H1 (cell line): ENCODE results near the gene VGF. TPM values are rescaled to one million over a fixed set of nuclear protein-coding genes. Genes with fewer than 3 reads are reported as not detected.

Experiments
- CTCF ChIA-PET: fragments of 300-600 bp; sonication (Branson Sonifier 250); formaldehyde crosslinking; loops from one replicate; lab custom pipeline; 2021; ENCODE audit not compliant: partially characterized antibody; lab: Charles Lee
- POLR2A ChIA-PET: fragments of 300-600 bp; sonication (Branson Sonifier 250); formaldehyde crosslinking; loops from one replicate; lab custom pipeline; 2021; ENCODE audit warnings: inconsistent platforms; ENCODE audit not compliant: partially characterized antibody; lab: Charles Lee
- DNase-seq, 2 experiments: peaks; one replicate each; pipeline versions ENCODE4 v3.0.0 to v3.0.0-alpha.2; 2010 to 2022; ENCODE audit warnings: low spot score in 2 of 2, low read depth in 1 of 2, mixed read lengths in 1 of 2
- FAIRE-seq: peaks from 2 replicates; lab custom pipeline; 2011; peaks lifted over from hg19 to GRCh38; lab: Jason Lieb, UNC
- H2AFZ ChIP-seq: 2 replicates; pipeline ENCODE4 v1.8.1; 2012; ENCODE audit warnings: low read length, inconsistent platforms
- H2AK5ac ChIP-seq: 2 replicates; pipeline ENCODE4 v1.6.1; 2013; ENCODE audit warnings: low read depth, low read length
- H2BK120ac ChIP-seq: replicated peaks from 2 replicates; pipeline ENCODE3; 2013; ENCODE audit warnings: low read depth, low read length, inconsistent platforms
- H2BK12ac ChIP-seq: 2 replicates; pipeline ENCODE4 v1.6.1; 2013; ENCODE audit warnings: low read depth, low read length
- H2BK15ac ChIP-seq: 2 replicates; pipeline ENCODE4 v1.6.1; 2013; ENCODE audit warnings: low read length
- H2BK20ac ChIP-seq: 2 replicates; pipeline ENCODE4 v1.6.1; 2013; ENCODE audit warnings: low read length
- H2BK5ac ChIP-seq: 2 replicates; pipeline ENCODE4 v1.6.1; 2013; ENCODE audit warnings: low read depth, low read length
- H3K14ac ChIP-seq: 2 replicates; pipeline ENCODE4 v1.6.1; 2013; ENCODE audit warnings: inconsistent platforms; ENCODE audit not compliant: insufficient read length
- H3K18ac ChIP-seq: 2 replicates; pipeline ENCODE4 v1.6.1; 2013; ENCODE audit warnings: low read length; ENCODE audit errors: extremely low read depth
- H3K23ac ChIP-seq: 2 replicates; pipeline ENCODE4 v1.6.1; 2013; ENCODE audit warnings: inconsistent platforms; ENCODE audit not compliant: insufficient read length
- H3K23me2 ChIP-seq: 2 replicates; pipeline ENCODE4 v1.6.1; 2013; ENCODE audit warnings: low read depth, low read length
- H3K27ac ChIP-seq: 2 replicates; pipeline ENCODE4 v1.6.1; 2011; ENCODE audit warnings: low read depth, low read length, inconsistent platforms
- H3K27me3 ChIP-seq, 4 experiments: replicated peaks in 1 of 4; 1 replicate in 1 of 4; 2 replicates in 3 of 4; pipeline versions ENCODE4 v1.6.1 to v1.8.1; 2011 to 2013; ENCODE audit warnings: low read length in 3 of 4, mild to moderate bottlenecking in 3 of 4, inconsistent platforms in 2 of 4, mixed read lengths in 2 of 4, moderate library complexity in 1 of 4; ENCODE audit not compliant: control insufficient read depth in 3 of 4, insufficient read depth in 3 of 4; ENCODE audit errors: extremely low read depth in 1 of 4
- H3K36me3 ChIP-seq, 4 experiments: 2 replicates each; pipeline versions ENCODE4 v1.6.1 to v1.8.1; 2011 to 2013; ENCODE audit warnings: mild to moderate bottlenecking in 4 of 4, low read length in 3 of 4, moderate library complexity in 2 of 4, control low read depth in 1 of 4, inconsistent platforms in 1 of 4; ENCODE audit not compliant: insufficient read depth in 4 of 4, control insufficient read depth in 2 of 4
- H3K4ac ChIP-seq: replicated peaks from 2 replicates; pipeline ENCODE3; 2013; ENCODE audit warnings: low read length, low read depth, mixed read lengths, inconsistent platforms; ENCODE audit not compliant: insufficient read length
- H3K4me1 ChIP-seq, 4 experiments: replicated peaks in 1 of 4; 1 replicate in 1 of 4; 2 replicates in 3 of 4; pipeline versions ENCODE4 v1.6.1 to v1.8.1; 2011 to 2013; ENCODE audit warnings: low read length in 3 of 4, inconsistent platforms in 2 of 4, mixed read lengths in 1 of 4; ENCODE audit not compliant: insufficient read depth in 4 of 4, control insufficient read depth in 3 of 4
- H3K4me2 ChIP-seq, 2 experiments: 2 replicates each; pipeline versions ENCODE4 v1.6.1 to v1.8.1; 2011 to 2013; ENCODE audit warnings: low read depth in 2 of 2, low read length in 2 of 2, control low read depth in 1 of 2, inconsistent platforms in 1 of 2, mild to moderate bottlenecking in 1 of 2; ENCODE audit not compliant: insufficient read depth in 1 of 2
- H3K4me3 ChIP-seq, 4 experiments: fragments of 200-600, 300-600 bp in 1 of 4; sonication (generic), shearing (Covaris generic), sonication (Bioruptor Twin) in 1 of 4; 2 replicates each; pipeline versions ENCODE4 v1.5.1 to v1.8.1; 2011 to 2016; ENCODE audit warnings: low read length in 4 of 4, low read depth in 3 of 4, control low read depth in 2 of 4, inconsistent platforms in 2 of 4, mild to moderate bottlenecking in 2 of 4, mixed read lengths in 1 of 4, moderate library complexity in 1 of 4; ENCODE audit not compliant: insufficient read depth in 2 of 4; ENCODE audit errors: extremely low read depth in 1 of 4
- H3K56ac ChIP-seq: replicated peaks from 2 replicates; pipeline ENCODE3; 2013; ENCODE audit warnings: low read depth, mild to moderate bottlenecking, mixed read lengths, low read length, inconsistent platforms; ENCODE audit not compliant: insufficient read length
- H3K79me1 ChIP-seq: 2 replicates; pipeline ENCODE4 v1.6.1; 2013; ENCODE audit warnings: low read depth, low read length, control low read depth
- H3K79me2 ChIP-seq, 2 experiments: 2 replicates each; pipeline versions ENCODE4 v1.6.1 to v1.8.1; 2012 to 2013; ENCODE audit warnings: low read length in 2 of 2, mild to moderate bottlenecking in 2 of 2, inconsistent platforms in 1 of 2; ENCODE audit not compliant: insufficient read depth in 2 of 2, control insufficient read depth in 1 of 2
- H3K9ac ChIP-seq, 4 experiments: replicated peaks in 1 of 4; 1 replicate in 1 of 4; 2 replicates in 3 of 4; pipeline versions ENCODE4 v1.6.1 to v1.8.1; 2011 to 2013; ENCODE audit warnings: low read depth in 3 of 4, low read length in 3 of 4, control low read depth in 2 of 4, mild to moderate bottlenecking in 2 of 4, moderate library complexity in 2 of 4, inconsistent platforms in 1 of 4; ENCODE audit errors: extremely low read depth in 1 of 4
- H3K9me3 ChIP-seq, 2 experiments: 2 replicates each; pipeline versions ENCODE4 v1.6.1 to v1.8.1; 2012 to 2013; ENCODE audit warnings: mild to moderate bottlenecking in 2 of 2, moderate library complexity in 2 of 2, control low read depth in 1 of 2, inconsistent platforms in 1 of 2, low read depth in 1 of 2, low read length in 1 of 2, mixed read lengths in 1 of 2; ENCODE audit not compliant: insufficient read depth in 2 of 2
- H4K20me1 ChIP-seq, 2 experiments: replicated peaks in 1 of 2; 2 replicates each; pipeline versions ENCODE3 to v1.8.1; 2011 to 2013; ENCODE audit warnings: inconsistent platforms in 2 of 2, low read length in 2 of 2, mild to moderate bottlenecking in 1 of 2; ENCODE audit not compliant: insufficient read depth in 2 of 2, control insufficient read depth in 1 of 2
- H4K5ac ChIP-seq: 2 replicates; pipeline ENCODE4 v1.6.1; 2013; ENCODE audit warnings: low read length, low read depth, mixed read lengths, inconsistent platforms; ENCODE audit not compliant: insufficient read length
- H4K8ac ChIP-seq: 2 replicates; pipeline ENCODE4 v1.8.0; 2013; ENCODE audit warnings: mild to moderate bottlenecking, moderate library complexity, low read length, inconsistent platforms; ENCODE audit not compliant: insufficient read depth; ENCODE audit errors: extremely low read depth
- H4K91ac ChIP-seq: replicated peaks from 2 replicates; pipeline ENCODE3; 2013; ENCODE audit warnings: low read length, mixed read lengths, inconsistent platforms; ENCODE audit not compliant: insufficient read length
- CBX8 ChIP-seq: fragments of 300-800, 300-1000 bp; sonication (generic); IDR thresholded peaks from 2 replicates; pipeline ENCODE4 v1.7.1; 2016; ENCODE audit warnings: low read depth, low read length, borderline replicate concordance
- EGR1 ChIP-seq: IDR thresholded peaks from 2 replicates; pipeline ENCODE4 v1.6.1; 2011; ENCODE audit warnings: low read depth, low read length, borderline replicate concordance
- JUND ChIP-seq: IDR thresholded peaks from 2 replicates; pipeline ENCODE4 v1.6.1; 2011; ENCODE audit warnings: mild to moderate bottlenecking, improper control_type of control experiment, low read length
- KDM4A ChIP-seq: IDR thresholded peaks from one replicate; pipeline ENCODE4 v1.7.1; 2012; ENCODE audit warnings: low read depth, mild to moderate bottlenecking, moderate library complexity, low read length, inconsistent platforms; ENCODE audit not compliant: severe bottlenecking
- KDM5A ChIP-seq: fragments of 200-600 bp; IDR thresholded peaks from 2 replicates; pipeline ENCODE4 v1.7.1; 2012; ENCODE audit warnings: mild to moderate bottlenecking, low read length, inconsistent platforms, mixed read lengths
- PHF8 ChIP-seq: fragments of 200-600 bp; sonication (generic); conservative IDR thresholded peaks from 2 replicates; pipeline ENCODE4 v1.7.1; 2012; ENCODE audit warnings: low read depth, mild to moderate bottlenecking, inconsistent platforms, low read length, moderate library complexity
- POU5F1 ChIP-seq: IDR thresholded peaks from 2 replicates; pipeline ENCODE4 v1.6.1; 2011; ENCODE audit warnings: low read depth, mild to moderate bottlenecking, low read length, moderate library complexity
- RNF2 ChIP-seq: fragments of 200-900, 300-1000 bp; sonication (generic); IDR thresholded peaks from 2 replicates; pipeline ENCODE4 v1.7.1; 2016; ENCODE audit warnings: borderline replicate concordance, low read depth, mild to moderate bottlenecking, antibody characterized with exemption, low read length; ENCODE audit not compliant: poor library complexity, severe bottlenecking; ENCODE audit errors: missing control alignments
- RXRA ChIP-seq: IDR thresholded peaks from 2 replicates; pipeline ENCODE4 v1.6.1; 2011; ENCODE audit warnings: low read depth, mild to moderate bottlenecking, low read length, moderate library complexity; ENCODE audit not compliant: insufficient read depth
- SP1 ChIP-seq: IDR thresholded peaks from 2 replicates; pipeline ENCODE4 v1.6.1; 2011; ENCODE audit warnings: low read depth, low read length
- TAF1 ChIP-seq: IDR thresholded peaks from 2 replicates; pipeline ENCODE4 v1.6.1; 2011; ENCODE audit warnings: mild to moderate bottlenecking, low read depth, low read length
- WGBS, 2 experiments: shearing (Covaris generic) in 1 of 2; methylation state at CpG; one replicate each; pipeline versions ENCODE4 v1.1.6 to v1.1.7; 2013 to 2015; ENCODE audit warnings: low lambda C conversion rate in 2 of 2, mixed read lengths in 2 of 2, inconsistent platforms in 1 of 2, low coverage in 1 of 2, missing lambda C conversion rate in 1 of 2; ENCODE audit not compliant: insufficient replicate concordance in 2 of 2, insufficient coverage in 1 of 2, insufficient read length in 1 of 2; ENCODE audit errors: extremely low coverage in 1 of 2, missing lambda C conversion rate in 1 of 2; 5-methylcytosine and 5-hydroxymethylcytosine counted together
- polyA plus RNA-seq, 7 experiments: library from polyadenylated mRNA; depleted of rRNA in 3 of 7; stranded (reverse) in 5 of 7; unstranded in 2 of 7; fragments of >200 nt in 5 of 7; fragments of 200-250 nt in 2 of 7; gene quantifications; 1 replicate in 5 of 7; 2 replicates in 1 of 7; 4 replicates in 1 of 7; pipeline versions ENCODE4 v1.2.1 to v1.2.3, GENCODE V29; 2011 to 2013; ENCODE audit warnings: missing spikeins in 2 of 7, mixed read lengths in 2 of 7
- total RNA-seq: library from RNA; stranded (reverse); fragmentation: NEBNext Ultra II Directional; extraction: Animal tissue kit (Norgen Biotek cat#: 25700); gene quantifications from 2 replicates; pipeline ENCODE4 v1.2.1, GENCODE V29; 2021
- TF ChIP-seq, protein P1 (sequence below): IDR thresholded peaks from 2 replicates; pipeline ENCODE4 v1.6.1; 2012; ENCODE audit warnings: inconsistent platforms
- TF ChIP-seq, protein P2 (sequence below): IDR thresholded peaks from 2 replicates; pipeline ENCODE4 v1.6.1; 2011; ENCODE audit warnings: low read length, improper control_type of control experiment

Gene VGF
- total and polyA plus RNA-seq, 2 of the 8 experiments (the other 6 are each of a cell fraction or from before 2014, with no cell fraction given) = 1.6 to 7.0 TPM

DNA sequence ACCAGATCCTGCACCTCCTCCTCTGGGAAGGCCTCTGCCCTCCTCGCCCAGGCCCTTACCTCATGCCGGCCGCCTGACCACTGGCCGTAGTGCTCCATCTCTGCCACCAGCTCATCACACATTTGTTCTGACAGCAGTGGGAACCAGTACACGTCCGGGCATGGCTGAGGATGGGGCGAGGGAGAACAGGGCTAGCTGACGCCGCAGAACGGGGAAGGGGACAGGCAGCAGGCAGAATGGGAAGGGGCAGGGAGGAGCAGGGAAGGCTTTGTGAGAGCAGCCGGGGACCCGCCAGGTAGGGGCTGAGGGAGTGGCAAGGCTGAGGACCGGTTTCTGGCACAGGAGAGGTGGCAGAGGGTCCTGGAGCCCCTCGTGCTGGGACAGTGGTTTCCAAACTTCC lies 43.4 kb upstream of the VGF start:
- Histone ChIP-seq H2AFZ (no peak overlapping the region), H3K4me2 (no peak overlapping the region), H3K4me3 (no peak overlapping the region), H3K79me2 (no peaks in the 10 kb centered on the region), H3K18ac (no peak overlapping the region), H3K27me3 (no peaks in the 10 kb centered on the region), H4K8ac (no peak overlapping the region), H4K20me1 (peaks cover 0 to 2% of the 10 kb centered on the region in 2 experiments), H4K91ac (no peak overlapping the region), H2BK15ac (no peak overlapping the region), H3K4me1 (peaks cover 0 to 2% (median 0%) of the 10 kb centered on the region in 4 experiments; a peak in 1 of 7 replicates), H2BK20ac (no peak overlapping the region), H2BK12ac (no peak overlapping the region), H3K14ac (no peak overlapping the region), H3K79me1 (no peaks in the 10 kb centered on the region), H2BK5ac (no peak overlapping the region; the same call in 1 of the 2 replicates), H3K4ac (no peak overlapping the region), H3K23me2 (no peaks in the 10 kb centered on the region), H3K56ac (no peak overlapping the region), H3K23ac (no peak overlapping the region), H3K27ac (no peak overlapping the region), H3K36me3 (no peaks in the 10 kb centered on the region; a peak in 3 of 8 replicates), H2AK5ac (no peak overlapping the region), H2BK120ac (no peak overlapping the region), H3K9me3 (no peaks in the 10 kb centered on the region), H4K5ac (no peak overlapping the region), H3K9ac (no peak overlapping the region)
- FAIRE-seq (no peak), DNase-seq (no peak)
- TF ChIP-seq KDM4A (no peak), KDM5A (no peak), PHF8 (no peak), POU5F1 (no peak), EGR1 (no peak), SP1 (no peak), CBX8 (no peak), JUND (no peak), RXRA (no peak), RNF2 (no peak), TAF1 (no peak)
- TF ChIP-seq, protein P1, sequence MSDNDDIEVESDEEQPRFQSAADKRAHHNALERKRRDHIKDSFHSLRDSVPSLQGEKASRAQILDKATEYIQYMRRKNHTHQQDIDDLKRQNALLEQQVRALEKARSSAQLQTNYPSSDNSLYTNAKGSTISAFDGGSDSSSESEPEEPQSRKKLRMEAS = no peak
- TF ChIP-seq, protein P2, sequence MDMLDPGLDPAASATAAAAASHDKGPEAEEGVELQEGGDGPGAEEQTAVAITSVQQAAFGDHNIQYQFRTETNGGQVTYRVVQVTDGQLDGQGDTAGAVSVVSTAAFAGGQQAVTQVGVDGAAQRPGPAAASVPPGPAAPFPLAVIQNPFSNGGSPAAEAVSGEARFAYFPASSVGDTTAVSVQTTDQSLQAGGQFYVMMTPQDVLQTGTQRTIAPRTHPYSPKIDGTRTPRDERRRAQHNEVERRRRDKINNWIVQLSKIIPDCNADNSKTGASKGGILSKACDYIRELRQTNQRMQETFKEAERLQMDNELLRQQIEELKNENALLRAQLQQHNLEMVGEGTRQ = no peak
- POLR2A ChIA-PET = interaction anchor here (0.6 to 1.0 kb wide), 3 partner anchors 9 to 85 kb away, joined by 3 read pairs; partner anchors contain the start of genes PLOD3 and ZNHIT1
- CTCF ChIA-PET = interaction anchor here (0.5 to 2.3 kb wide), 4 partner anchors 9 to 464 kb away, joined by 3 to 5 read pairs (median 4); partner anchors contain the start of genes PLOD3 and ZNHIT1
- WGBS, 2 experiments = 96% methylated on average over 12 of the region's 14 CpGs; no CpG with 5 or more reads in 1 of the 2 experiments
